ENCODE measurements around the gene TSPAN9.

TSPAN9 gene

DNA sequence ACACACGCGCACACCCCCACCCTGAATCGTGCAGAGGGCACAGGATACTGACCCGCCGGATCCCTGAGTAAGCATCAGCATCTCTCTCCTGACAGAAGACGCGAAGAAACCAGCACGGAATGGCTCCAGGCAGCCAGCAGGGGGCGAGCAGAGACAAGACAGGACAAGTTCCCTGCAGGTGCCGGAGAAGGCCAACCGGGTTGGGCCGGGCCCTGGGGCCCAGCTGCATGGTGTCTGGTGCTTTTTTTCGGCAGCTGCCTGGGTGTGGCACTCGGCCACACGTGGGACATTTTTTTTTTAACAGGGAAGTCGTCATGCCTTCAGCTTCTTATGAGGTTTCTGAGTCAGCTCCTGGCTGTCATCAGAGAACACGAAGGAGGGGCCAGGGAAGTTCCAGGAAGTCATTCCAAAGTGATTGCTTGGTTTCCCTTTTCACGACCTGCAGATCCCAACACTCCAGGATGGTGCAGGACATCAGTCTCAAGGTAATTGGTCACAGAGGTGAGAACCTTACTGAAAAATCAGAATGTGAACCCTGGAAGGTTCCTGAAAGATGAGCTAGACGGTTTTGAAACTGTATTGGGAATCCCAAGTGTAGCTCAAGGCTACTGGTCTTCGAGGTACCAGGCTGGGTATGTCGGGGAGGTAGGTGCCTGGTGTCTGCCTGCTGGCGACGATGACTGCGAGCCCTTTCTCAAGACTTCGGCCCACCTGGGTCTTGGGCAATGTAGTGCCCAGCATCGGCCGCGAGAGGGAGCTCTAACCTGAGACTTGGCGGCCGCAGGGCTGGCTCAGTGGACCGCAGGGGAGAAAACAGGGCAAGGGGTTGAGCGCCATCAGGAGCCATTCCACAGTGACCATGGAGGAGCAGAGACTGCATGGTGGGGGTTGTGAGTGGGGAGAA, 223.0 kb downstream of the TSPAN9 start:
- DNase-seq, result peak; percentile 13 to 79 (median 58)

DNA sequence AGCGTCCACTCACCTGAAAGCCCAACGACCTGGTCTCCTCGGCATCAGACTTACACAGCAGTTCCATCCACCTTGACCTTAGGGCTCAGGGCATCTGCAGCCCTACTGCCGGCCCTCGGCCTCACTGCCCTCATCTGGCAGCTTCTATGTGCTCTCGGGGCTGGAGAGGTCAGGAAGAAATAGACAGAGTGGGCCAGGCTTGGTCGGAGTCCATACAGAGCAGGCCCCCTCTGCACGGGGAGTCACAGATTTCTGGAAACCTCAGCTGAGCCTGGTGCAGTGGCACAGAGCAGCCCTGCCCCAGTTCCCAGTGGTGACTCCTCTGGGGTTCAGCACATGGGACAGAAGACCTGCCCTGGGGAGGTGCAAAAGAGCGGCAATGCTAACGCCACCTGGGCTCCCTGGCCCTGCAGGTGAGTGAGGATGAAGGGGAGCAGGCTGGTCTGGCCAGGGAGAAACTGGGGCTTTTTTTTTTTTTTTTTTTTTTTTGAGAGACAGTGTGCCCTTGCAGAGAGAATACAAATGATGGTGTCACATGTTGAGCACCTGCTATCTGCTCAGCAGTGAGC, 223.7 kb downstream of the TSPAN9 start:
- no peak for DNase-seq

DNA sequence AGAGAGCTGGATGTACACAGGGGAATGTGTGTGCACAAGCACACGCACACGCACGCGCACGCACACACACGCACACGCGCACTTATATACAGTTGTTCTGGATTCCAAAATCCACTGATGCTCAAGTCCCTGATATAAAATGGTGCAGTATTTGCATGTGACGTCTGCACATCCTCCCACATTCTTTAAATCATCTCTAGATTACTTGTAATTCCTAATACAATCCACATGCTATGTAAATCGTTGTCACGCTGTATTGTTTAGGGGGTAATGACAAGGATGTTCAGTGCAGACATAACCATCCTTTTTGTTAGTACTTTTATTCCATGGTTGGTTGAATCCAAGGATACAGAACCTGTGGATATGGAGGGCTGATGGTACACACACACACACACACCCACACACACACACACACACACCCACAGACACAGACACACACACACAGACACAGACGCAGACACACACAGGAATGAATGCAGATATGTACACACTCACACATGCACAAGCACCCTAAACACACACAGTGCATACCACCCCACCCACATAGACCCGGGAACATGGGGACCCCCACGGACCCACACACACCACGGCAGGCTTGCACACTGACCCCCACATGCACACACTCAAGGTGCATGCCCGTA, 225.3 kb downstream of the TSPAN9 start:
- DNase-seq, result no peak

DNA sequence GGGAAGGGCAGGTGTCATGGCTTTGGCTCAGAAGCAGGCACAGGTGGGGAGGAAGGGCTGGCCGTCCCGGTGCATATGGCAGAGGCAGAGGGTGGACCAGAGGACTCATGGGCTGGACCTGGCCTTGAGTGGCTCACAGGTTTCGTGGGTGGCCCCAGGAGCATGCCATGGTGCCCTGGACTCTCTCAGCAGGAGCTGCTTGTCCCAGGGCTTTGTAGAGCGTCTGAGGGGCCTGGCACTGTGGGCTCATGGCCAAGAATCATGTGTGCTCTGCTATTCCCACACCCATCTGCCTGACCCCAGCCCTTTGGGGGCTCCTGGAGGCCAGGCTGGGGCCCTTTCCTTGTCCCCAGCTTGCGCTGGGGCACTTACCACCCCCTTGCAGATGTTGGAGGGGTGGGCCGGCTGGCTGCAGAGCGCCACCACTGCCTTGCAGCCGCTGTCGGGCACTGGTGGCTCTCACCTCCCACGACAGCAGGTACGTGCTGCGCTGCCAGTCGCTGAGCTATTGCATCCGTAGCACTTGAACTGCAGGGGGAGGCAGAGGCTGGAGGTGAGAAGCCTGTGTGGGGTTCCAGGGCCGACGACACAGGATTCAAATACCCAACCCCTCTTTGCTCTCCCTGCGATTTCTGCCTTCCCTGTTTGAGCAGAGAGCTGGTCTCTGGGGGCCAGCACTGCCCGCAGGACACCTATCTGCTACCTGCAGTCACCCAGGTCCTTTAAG, 226.4 kb downstream of the TSPAN9 start:
- peak in 1 of 14 donors; percentile 8 for DNase-seq

DNA sequence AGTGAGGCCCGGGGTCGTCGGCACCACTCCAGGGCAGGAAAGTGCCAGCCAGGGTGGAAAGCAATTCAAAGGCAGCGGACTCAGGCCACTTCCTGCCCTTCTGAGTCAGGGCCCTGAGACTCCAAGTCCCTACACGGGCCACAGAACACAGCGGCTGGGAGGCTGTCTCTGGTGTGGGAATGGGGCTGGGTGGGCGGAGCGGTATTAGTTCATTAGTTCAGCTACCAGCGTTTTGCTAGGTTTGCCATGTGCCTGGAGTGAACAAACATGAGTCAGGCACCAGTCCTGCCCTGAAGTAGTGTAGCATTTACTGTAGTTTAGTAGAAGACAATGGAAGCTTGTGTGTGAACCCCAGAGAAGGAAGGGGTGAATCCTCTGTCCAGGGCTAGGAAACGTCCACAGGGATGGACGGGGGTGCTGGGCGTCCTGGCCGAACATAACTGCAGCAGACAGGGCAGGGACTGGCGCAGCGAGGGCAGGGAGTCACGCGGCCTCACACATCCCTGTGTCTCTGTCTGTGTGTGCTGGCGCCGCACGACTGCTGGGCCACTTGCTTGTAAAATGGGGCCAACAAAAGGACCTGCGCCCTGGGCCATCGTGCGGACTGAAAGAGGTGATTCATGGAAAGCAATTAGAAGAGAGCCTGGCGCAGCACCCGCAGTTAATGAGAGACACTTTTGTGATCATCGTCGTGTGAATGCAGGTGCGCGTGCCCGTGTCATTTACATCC, 227.4 kb downstream of the TSPAN9 start:
- DNase-seq, result peak in 8 of 14 donors; percentile 4 to 78 (median 20)

DNA sequence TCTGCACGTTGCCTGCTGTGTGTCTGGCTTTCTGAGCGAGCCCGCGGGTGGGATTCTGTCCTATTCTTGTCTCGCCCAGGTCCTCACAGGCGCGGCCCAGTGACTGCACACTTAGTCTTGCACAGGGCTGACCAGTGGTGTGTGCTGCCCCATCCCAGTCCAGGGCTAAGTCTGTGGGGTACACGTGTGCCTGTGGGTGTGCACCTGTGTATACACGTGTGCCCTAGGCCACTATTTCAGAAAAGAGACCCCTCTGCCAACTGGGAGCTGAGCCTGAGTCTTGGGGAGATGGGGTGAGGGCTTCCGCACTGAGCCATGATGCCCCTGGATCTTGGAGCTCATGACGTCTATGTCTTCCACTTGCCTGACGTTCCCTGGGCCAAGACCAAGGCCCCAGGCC, 228.3 kb downstream of the TSPAN9 start:
- DNase-seq, result no peak

DNA sequence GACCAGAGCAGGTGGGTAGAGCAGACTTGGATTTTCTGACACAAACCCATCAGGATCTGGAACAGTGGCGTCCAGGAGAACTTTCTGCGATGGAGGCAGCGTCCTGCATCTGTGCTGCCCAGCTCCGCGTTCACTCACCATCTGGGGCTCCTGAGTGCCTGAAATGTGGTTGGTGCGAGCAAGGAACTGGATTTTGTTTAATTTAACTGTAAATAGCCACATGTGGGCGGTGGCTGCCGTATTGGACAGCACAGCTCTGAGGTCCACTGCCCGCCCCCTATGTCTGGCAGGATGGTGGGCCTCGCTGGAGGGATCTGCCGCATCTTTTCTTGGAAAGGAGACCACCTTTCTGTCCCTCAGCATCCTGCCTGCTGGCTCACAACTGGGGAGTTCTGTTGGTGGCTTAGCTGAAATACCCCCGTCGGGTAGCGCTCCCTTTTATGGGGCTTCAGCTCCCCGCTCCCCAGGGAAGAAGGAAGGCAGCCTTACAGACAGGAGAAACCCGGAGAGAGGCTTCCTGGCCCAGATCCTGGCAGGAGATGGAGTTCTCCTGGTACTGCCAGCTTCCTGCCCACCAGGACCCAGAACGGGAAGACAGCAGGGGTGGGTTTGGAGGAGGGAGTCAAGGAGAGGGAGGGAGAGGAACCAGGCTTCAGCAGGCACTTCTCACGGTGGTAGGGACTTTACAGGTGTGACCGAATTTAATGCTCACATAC, 228.9 kb downstream of the TSPAN9 start:
- DNase-seq, result no peak

DNA sequence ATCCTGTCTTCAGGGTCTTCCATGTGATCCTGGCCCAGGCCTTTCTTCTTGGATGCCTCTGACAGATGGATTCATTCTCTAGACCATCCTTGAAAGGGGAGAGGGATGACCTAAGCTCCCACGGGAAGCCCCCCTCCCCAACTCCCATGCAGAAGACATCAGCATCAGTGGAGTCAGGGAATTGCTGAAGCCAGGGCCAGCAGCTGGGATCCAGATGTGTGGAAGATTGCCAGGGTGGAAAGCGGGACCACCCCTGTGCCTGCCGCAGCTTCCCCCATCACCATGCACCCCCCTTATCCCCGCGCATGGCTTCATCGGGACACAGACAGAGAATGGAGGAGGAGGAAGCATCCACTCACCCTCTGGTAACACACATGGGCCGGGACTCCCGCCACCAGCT, 230.2 kb downstream of the TSPAN9 start:
- no peak for DNase-seq

DNA sequence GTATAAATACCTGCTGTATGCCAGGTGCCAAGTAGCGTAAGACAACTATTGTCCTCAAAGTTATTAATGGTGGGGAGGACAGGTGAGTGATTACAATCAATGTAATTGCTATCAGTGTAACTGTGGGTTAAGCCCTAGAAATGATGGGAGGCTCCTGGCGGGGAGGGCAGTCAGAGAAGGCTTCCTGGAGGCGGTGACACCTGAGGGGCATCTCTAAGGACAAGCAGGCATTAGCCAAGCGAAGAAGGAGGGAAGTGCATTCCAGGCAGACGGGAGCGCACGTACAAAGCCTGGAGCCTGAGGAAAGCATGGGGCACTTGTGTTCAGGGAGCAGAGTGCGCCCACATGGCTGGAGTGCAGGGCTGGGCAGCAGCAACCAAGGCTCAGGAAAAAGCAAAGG, 230.9 kb downstream of the TSPAN9 start:
- DNase-seq, result no peak

DNA sequence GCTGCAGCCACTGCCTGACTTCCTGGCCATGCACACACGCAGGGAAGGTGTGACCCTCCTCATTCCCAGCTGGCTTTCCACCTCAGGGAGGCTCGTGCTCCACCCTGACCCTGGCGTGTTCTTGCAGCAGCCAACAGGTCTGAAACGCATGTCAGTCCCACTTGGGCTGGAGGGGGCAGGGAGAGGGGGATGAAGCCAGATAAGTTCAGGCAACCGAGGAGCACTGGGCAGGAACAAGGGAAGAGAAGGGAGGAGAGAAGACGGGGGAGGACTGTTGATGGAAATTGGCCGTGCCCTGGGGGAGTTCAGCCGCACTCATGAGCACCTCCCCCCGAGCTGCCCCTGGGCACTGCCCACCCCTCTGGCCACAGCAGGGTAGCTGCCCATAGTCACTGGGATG, 231.4 kb downstream of the TSPAN9 start:
- no peak for DNase-seq

DNA sequence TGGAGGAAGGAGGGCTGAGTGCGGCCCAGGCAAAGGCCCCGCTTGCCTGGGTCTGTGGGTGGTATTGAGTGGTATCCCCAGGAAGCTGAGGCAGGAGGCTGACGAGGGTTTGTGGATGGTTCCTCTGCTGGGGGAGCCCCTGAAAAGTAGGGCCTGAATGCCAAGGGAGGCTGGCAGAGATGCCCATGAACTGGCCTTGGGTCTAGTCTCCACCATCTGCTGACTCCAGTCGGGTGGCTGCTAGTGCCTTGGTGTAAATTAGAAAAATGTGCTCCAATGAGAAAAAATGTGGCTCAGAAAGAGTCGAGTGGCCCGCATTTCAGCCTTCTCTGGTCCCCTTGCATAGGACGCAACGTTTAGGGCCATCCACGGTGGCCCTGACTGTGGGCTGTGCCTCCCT, 232.6 kb downstream of the TSPAN9 start:
- DNase-seq, result peak in 1 of 14 donors; percentile 52

DNA sequence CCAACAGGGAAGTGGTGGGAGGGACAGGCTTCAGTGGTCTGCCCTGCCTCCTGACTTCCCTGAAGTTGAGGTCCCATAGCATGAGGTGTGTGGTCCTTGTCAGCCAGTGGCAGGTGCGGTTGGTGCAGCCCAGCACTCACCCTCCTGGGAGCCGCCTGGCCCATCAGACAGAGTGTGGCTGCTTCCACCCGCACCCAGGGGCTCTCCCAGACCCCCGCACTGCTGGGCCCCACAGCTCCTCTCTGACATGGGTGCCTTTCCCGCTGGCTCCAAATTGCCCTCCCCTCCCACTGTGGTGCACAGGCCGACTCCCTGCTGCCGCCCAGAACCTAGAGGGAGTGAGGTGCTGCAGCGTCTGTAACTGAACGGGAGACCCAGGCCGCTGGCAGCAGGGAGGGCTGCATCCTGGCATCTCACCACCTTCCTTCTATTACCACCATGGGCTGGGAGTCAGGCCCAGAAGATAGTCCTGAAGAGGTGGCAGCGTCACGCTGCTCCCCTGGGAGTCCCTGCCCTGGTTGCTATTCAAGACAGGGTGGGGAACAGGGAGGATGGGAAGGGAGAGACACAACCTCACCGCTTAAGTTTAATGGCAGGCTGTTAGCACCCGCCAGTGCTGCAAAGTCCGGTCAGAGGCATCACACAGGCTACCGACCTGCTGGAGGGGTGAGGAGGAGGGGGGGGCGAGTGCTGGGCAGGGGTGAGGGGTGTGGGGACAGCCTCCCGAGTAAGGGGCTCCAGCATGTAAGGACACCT, 233.3 kb downstream of the TSPAN9 start:
- DNase-seq, result no peak

DNA sequence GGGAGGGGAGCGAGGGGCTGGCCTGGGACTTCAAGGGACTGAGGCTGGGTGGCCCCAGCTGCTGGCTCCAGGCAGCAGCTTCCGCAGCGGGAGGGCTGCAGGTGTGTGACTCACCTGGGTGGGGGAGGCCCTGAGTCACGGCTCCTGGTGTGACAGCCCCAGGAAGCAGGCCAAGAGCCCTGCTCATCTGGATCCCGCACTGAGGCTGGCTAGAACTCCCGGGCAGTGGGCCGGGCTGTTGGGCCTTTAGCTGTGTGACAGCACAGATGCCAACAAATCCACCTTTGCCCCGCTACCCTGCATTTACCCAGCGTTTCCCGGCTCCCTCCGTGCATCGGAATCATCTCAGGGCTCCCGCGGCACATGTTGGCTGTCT, 233.8 kb downstream of the TSPAN9 start:
- peak in 1 of 14 donors; percentile 11 for DNase-seq

DNA sequence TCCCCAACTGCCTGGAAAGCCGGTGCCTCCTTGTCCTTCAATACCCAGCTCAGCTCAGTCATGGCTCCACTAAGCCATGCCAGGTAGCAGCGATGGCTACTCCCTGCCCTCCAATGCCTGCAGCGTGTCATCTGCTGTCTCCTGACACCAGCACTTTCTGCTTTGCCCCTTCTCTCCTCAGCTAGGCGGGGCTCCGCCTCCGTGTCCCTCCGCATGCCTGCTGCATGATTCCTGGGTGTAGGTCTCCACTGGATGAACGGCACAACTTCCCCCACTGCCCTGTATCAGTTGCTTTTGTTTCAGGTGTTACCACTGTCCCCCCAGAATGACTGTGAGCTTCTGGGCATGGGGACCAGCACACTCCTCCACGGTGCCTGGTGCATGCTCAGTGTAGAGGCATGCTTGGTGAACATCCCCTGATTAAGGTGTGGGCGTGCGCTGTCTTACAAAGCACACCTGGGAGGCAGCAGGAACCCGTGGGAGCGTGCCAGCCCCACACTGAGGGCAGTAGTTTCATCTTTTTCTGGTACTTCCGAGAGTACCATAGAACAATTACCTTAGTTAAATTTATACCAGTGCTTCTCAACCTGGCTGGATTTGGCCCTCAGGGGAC, 234.4 kb downstream of the TSPAN9 start:
- DNase-seq, result no peak

DNA sequence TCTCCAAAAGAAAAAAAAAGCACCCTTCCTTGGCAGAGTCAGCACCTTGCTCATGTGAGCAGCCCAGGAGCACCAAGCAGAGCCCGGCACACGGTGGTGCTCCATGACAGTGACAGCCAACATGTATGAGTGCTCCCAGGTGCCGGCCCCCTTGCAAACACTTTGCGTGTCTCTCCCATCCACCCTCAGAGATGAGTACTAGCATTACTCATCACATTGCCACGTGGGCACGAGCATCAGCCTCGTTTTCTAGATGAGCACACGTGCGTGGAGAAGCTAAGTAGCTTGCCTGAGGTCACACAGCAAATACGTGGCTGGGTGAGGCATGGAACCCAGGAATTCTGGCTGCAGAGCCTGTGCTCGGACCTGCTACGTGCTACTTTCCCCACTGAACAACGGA, 235.9 kb downstream of the TSPAN9 start:
- no peak for DNase-seq

DNA sequence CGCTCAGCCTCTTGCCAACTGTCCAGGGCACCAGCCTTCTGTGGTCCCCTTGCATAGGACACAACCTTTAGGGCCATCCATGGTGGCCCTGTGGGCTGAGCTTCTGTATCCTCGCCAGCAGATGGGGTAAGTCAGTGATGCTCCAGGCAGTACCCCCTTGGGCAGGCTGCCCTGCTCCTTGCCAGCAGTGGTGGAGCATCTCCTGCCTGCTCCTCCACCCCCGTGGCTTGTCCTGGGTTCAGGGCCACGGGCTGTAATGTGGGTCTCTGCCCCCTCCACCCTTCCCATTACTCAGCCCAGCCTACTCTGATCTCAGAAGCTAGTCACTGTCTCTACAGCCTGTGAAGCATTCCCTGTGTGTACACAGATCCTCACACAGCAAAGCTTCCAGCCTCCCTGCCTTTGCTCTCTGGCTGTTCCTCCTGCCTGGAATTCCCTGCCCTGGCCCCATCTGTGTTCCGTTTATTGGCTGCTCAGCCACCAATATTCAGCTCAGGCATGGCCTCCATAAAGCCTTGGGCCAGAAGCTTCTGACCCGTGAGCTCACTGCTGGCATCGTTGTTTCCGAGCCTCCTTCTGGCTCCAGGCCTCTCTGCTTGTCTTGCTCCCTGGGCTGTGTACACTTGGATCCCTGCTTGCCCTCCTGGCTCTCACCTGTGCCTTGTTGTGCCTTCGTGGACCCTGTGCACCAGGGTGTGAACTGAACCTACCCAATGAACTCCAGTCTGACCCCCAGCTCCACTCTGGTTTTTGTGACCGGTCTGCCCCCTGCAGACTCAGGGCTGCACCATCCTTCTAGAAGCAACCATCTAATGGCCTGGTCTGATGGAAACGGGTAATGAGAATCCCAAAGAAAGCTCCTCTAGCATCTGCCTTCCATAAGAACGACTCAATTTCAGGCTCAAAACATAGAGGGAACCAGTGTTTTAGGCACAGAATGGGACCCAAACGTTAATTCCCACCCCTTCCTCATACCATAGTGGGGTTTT, 236.8 kb downstream of the TSPAN9 start:
- peak in 12 of 14 donors; percentile 11 to 66 (median 32) for DNase-seq

DNA sequence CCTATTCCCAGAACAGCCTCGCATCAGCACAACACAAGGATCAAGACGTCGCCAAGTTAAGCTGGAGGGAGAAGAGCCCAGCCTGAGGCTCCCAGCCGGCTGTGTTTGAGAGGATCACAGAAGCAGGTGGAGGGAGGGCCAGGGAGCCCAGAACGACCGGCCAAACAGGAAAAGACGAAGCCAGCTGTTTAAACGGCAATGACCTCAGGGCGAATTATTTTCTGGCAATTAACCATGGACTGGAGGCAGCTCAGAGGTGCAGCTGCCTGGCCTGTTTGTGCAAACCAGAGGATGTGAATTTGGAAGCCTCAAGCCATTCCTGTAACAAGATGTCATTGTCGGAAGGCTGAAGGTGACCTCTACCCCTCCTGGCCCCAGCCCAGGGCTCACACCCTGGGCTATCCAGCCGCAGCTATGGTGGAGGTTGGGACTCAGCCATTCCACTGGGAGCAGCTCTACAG, 238.1 kb downstream of the TSPAN9 start:
- no peak for DNase-seq

DNA sequence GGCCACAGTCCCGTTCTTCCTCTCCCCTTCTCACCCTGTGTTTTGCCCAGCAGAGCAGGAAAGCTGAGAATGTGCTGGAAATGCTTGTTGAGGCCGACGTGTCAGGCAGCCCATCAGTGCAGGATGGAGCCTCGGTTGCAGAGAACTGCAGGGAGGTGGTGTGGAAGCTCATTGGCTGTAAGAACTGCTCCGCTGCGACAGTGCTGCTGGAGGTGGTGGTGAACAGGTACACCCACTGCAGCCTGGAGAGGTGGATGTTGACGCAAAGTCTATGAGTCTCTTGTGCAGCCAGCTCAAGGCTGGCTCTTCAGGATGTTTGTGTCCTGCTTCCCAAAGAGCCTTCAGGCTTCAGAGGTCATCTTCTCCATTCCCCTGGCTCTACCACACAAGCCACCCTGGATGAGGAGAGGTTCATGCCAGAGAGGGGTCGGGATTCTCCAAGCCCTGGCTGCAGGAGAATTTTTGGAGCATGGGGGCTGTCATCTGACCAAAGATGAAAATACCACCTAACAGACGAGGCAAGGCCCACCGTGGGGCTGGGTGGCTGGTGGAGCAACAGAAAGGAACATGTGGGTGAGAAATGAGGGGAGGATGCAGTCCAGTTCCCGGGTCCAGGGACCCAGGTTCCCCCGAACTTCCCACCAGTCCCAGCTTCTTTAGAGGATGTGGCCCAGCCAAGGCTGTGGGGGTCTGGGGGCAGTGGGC, 239.7 kb downstream of the TSPAN9 start:
- DNase-seq, result no peak

Measured in C1 segment of cervical spinal cord (tissue), 14 donors.